ENCODE measurements around the gene ESPNL. TPM values are rescaled to one million over a fixed set of nuclear protein-coding genes. Genes with fewer than 3 reads are reported as not detected.

ESPNL gene
- total and polyA plus RNA-seq, 9 donors = 0.11 to 12.9 (median 0.61) TPM

DNA sequence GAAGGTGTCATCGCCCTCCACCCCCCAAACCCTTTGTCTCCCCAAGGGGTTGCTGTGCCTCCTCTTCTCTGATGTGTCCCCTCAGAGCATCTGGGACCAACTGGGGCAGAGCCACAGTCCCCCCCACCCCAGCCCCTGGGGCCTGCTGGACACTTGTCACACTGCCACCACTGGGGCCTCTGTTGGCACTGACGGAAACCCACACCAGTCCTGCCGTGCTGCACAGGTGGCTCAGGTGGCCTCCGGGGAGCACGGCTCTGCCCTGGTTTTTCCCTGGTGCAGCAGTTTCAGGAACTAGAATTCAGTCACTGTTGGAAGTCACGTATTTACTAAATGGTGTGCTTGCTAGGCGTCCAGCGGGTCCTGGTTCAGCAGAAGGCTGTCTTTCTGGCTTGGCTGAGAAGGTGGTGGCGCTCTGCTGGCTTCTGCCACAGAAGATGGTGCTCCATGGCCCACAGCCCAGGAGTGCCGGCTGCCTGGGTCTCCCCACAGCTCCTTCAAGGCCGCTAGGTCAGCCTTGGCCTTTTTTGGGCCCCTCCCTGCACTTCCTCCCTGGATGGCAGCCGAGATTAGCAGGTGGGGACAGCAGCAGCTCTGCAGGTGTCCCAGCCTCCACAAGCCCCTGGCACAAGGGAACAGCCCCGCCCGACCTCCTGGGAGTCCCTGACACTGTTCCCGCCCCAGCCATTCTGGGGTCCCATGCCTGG, 19.8 kb downstream of the ESPNL start:
- intact Hi-C loops (cut with DNase I) = no loop called here
- no peak overlapping the region for H3K4me3 ChIP-seq
- no peak overlapping the region for H3K27ac ChIP-seq
- no peaks in the 10 kb centered on the region for H3K36me3 ChIP-seq
- no peaks in the 10 kb centered on the region for H3K4me1 ChIP-seq (ENCODE audit: insufficient read depth)
- no peak for DNase-seq
- H3K27me3 ChIP-seq = no peaks in the 10 kb centered on the region
- H3K9me3 ChIP-seq = no peaks in the 10 kb centered on the region
- TF ChIP-seq POLR2A (IDR thresholded peaks at IDR 0.05) (no peak), EP300 (IDR thresholded peaks at IDR 0.05) (no peak)
- TF ChIP-seq, protein P1, sequence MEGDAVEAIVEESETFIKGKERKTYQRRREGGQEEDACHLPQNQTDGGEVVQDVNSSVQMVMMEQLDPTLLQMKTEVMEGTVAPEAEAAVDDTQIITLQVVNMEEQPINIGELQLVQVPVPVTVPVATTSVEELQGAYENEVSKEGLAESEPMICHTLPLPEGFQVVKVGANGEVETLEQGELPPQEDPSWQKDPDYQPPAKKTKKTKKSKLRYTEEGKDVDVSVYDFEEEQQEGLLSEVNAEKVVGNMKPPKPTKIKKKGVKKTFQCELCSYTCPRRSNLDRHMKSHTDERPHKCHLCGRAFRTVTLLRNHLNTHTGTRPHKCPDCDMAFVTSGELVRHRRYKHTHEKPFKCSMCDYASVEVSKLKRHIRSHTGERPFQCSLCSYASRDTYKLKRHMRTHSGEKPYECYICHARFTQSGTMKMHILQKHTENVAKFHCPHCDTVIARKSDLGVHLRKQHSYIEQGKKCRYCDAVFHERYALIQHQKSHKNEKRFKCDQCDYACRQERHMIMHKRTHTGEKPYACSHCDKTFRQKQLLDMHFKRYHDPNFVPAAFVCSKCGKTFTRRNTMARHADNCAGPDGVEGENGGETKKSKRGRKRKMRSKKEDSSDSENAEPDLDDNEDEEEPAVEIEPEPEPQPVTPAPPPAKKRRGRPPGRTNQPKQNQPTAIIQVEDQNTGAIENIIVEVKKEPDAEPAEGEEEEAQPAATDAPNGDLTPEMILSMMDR (IDR thresholded peaks at IDR 0.05) = no peak
- 31 to 50% (median 43%) methylated on average over 14 to 15 of the region's 15 CpGs for WGBS, 3 donors

DNA sequence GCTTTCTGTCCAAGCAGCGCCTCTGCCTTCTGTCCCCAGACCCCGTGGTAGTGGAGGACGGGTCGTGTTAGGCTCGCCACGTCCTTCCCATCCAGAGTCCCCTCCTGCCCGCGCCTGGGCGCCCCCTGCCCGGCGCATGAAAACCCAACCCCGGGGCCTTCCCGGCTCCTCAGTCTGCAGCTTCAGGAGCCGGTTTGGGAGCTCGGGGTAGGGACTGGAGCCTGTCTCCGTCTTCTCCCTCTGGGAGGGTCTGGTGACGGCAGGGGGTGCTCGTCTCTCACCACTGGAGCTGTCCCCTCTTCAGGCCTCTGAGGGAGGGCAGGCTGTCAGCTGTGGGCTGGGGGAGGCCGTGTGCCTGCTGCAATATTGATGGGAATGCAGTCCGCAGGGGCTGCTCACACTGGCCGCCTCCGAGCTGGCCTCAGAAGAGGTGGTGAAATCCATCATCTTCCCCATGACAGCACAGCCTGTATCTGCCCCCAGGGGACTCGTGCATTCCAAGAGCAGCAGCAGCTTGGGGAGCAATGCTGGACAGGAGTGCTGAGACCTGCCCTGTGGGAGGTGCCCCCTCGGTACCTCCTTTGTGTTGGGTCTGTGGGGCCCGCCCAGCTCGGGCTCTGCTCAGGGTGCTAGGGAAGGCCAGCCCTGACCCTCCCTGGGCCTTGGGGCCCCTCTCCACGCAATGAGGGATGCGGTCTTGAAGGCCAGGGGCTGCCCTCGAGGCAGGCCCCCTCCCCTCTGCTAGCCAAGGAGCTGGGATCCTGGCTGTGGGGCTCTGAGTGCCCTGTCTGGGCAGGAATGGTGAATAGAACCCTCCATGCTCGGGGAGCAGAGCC, 20.5 kb downstream of the ESPNL start:
- Histone ChIP-seq H3K27me3 (no peaks in the 10 kb centered on the region), H3K36me3 (no peaks in the 10 kb centered on the region), H3K27ac (no peak overlapping the region), H3K9me3 (no peaks in the 10 kb centered on the region), H3K4me3 (no peak overlapping the region), H3K4me1 (ENCODE audit: insufficient read depth) (no peaks in the 10 kb centered on the region)
- 19 to 33% (median 23%) methylated on average over 22 to 30 of the region's 30 CpGs for WGBS, 3 donors
- no peak for DNase-seq
- TF ChIP-seq, protein P1 (IDR thresholded peaks at IDR 0.05) = no peak
- TF ChIP-seq POLR2A (IDR thresholded peaks at IDR 0.05) (no peak), EP300 (IDR thresholded peaks at IDR 0.05) (no peak)
- intact Hi-C loops (cut with DNase I) = no loop called here

DNA sequence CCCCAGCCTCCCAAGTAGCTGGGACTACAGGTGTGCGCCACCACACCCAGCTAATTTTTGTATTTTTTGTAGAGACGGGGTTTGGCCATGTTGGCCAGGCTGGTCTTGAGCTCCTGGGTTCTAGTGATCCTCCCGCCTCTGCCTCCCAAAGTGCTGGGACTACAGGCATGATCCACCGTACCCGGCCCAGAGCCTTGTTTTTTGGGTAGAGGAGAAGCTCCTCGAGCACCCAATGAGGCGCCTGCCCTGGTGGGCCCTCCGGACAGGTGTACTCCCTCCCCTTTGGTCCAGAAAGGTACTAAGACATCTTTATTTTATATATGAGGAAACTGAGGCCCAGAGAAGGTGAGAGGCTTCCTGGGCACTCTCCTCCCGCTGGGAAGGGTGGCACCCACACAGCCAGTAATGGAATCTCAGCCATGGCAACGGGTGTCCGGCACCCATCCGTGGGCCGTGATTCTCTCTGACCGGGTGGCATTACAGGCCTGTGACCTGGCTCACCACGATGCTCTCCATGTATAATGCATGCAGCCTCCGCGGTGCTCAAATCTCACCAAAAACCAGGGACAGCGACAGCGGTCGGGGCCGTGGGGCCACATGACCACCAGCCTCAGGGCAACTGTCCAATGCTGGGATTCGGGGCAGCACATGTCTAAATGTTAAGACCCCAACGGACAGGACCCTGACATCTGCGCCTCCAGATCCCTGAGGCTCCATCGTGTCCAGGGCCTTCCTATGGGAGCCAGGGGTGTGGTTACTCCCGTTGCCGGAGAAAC, 21.6 kb downstream of the ESPNL start:
- H3K27ac ChIP-seq = no peak overlapping the region
- no peaks in the 10 kb centered on the region for H3K27me3 ChIP-seq
- no peak for TF ChIP-seq POLR2A (IDR thresholded peaks at IDR 0.05)
- intact Hi-C loops (cut with DNase I) = no loop called here
- H3K9me3 ChIP-seq = no peaks in the 10 kb centered on the region
- H3K36me3 ChIP-seq = no peaks in the 10 kb centered on the region
- H3K4me1 ChIP-seq (ENCODE audit: insufficient read depth) = no peaks in the 10 kb centered on the region
- DNase-seq = no peak
- 88 to 94% (median 90%) methylated on average over 27 of the region's 27 CpGs for WGBS, 3 donors
- no peak overlapping the region for H3K4me3 ChIP-seq

DNA sequence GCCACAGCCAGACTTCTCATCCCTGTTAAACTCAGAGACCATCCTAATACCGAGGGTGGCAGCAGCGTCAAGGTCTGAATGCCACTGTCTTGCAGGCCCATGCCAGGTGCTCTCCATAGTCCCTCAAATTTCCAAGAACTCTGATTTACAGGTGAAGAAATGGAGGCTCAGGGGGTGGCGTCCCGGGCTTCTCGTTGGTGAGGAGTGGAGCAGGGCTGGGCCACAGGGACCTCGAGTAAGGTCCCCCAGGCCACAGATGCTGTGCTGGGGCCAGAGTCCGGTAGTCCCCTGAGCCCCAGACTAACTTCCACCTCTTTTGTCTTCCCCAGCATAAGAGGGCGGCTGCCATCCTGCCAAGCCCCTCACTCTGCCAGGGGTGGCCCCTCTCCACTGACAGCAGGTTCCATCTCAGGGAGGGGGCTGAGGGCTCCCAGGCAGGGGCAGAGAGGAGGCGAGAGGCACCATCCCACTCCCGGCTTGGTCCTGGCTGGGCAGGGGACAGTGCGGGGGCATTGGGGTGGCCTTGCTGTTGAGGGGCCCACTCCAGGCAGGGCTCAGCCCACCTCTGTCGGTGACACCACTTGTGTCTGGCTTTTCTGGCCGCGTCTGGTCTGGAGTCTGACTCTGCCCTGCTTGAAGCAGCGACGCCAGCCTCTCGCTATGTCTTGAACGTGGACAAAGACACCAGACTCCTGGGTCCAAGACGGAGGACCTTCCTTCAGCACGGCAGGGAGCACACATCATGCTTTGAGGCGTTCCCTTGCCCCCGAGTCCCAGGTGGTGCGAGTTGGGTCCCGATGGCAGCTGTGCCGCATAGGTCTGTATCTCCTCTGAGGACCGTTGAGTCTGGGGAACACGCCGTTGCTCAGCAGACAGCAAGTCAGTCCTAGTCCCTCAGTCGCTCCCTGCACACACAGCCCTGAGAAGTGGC, 22.4 kb downstream of the ESPNL start:
- no peak overlapping the region for H3K27ac ChIP-seq
- H3K27me3 ChIP-seq = no peaks in the 10 kb centered on the region
- no peak overlapping the region for H3K4me3 ChIP-seq
- WGBS, 3 donors = 85 to 88% (median 86%) methylated on average over 29 of the region's 29 CpGs
- no peaks in the 10 kb centered on the region for H3K9me3 ChIP-seq
- H3K36me3 ChIP-seq = no peaks in the 10 kb centered on the region
- no peak for DNase-seq
- no peak for TF ChIP-seq POLR2A (IDR thresholded peaks at IDR 0.05)
- TF ChIP-seq, protein P1 (IDR thresholded peaks at IDR 0.05) = no peak
- TF ChIP-seq EP300 (IDR thresholded peaks at IDR 0.05) = no peak
- intact Hi-C loops (cut with DNase I) = no loop called here
- H3K4me1 ChIP-seq (ENCODE audit: insufficient read depth) = peaks cover 6% of the 10 kb centered on the region
